Gastrocnemius medialis (tissue), 4 donors: ENCODE results near the gene CCDC9B.

Experiments used
- POLR2A ChIP-seq, 2 donors: fragments of 450-650 bp; IDR thresholded peaks; one replicate each; pipeline ENCODE4 v1.6.1; 2017; ENCODE audit warnings: antibody characterized with exemption in 2 of 2, mild to moderate bottlenecking in 2 of 2, moderate library complexity in 2 of 2
- TF ChIP-seq, protein P1 (sequence below), 5 experiments: fragments of 450-650 bp in 3 of 5; fragments of 200-600 bp in 2 of 5; sonication (generic) in 2 of 5; IDR thresholded peaks in 4 of 5; conservative IDR thresholded peaks in 1 of 5; 1 replicate in 4 of 5; 2 replicates in 1 of 5; pipeline ENCODE4 v1.5.1; 2016 to 2019; ENCODE audit warnings: antibody characterized with exemption in 5 of 5, mild to moderate bottlenecking in 3 of 5, moderate library complexity in 3 of 5

- TF ChIP-seq, protein P1, sequence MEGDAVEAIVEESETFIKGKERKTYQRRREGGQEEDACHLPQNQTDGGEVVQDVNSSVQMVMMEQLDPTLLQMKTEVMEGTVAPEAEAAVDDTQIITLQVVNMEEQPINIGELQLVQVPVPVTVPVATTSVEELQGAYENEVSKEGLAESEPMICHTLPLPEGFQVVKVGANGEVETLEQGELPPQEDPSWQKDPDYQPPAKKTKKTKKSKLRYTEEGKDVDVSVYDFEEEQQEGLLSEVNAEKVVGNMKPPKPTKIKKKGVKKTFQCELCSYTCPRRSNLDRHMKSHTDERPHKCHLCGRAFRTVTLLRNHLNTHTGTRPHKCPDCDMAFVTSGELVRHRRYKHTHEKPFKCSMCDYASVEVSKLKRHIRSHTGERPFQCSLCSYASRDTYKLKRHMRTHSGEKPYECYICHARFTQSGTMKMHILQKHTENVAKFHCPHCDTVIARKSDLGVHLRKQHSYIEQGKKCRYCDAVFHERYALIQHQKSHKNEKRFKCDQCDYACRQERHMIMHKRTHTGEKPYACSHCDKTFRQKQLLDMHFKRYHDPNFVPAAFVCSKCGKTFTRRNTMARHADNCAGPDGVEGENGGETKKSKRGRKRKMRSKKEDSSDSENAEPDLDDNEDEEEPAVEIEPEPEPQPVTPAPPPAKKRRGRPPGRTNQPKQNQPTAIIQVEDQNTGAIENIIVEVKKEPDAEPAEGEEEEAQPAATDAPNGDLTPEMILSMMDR (IDR thresholded peaks at IDR 0.05 in 4 of 5, conservative IDR thresholded peaks at IDR 0.05 in 1 of 5), result no peak
- no peak for TF ChIP-seq POLR2A (IDR thresholded peaks at IDR 0.05)
Measured at GRCh38 chr15:40369474-40369869, 28.7 kb upstream of the CCDC9B start.
